Smooth muscle cell (in vitro differentiated cells): Measurements from ENCODE around the gene NUP42. TPM values are rescaled to one million over a fixed set of nuclear protein-coding genes. Genes with fewer than 3 reads are reported as not detected.
"Not testable (repeated sequence)": the region's sequence is repeated elsewhere in the genome, so short reads cannot be mapped to it uniquely, and the experiment has no call there.

Experiments
- DNase-seq: peaks from one replicate; lab custom pipeline; 2025; ENCODE audit not compliant: unreplicated experiment; lab: John Stamatoyannopoulos, UW
- H2AFZ ChIP-seq: fragments of 200-600 bp; sonication (generic); 2 replicates; pipeline ENCODE4 v1.6.0; 2016; ENCODE audit warnings: antibody characterized with exemption, low read depth, mild to moderate bottlenecking
- H3F3A ChIP-seq: fragments of 200-600 bp; sonication (generic); 2 replicates; pipeline ENCODE4 v1.6.0; 2017; ENCODE audit warnings: antibody characterized with exemption, low read depth
- H3K27ac ChIP-seq: fragments of 200-600 bp; sonication (generic); 2 replicates; pipeline ENCODE4 v1.5.1; 2016; ENCODE audit warnings: low read depth, mild to moderate bottlenecking
- H3K27me3 ChIP-seq: fragments of 200-600 bp; sonication (generic); 2 replicates; pipeline ENCODE4 v1.6.1; 2016; ENCODE audit warnings: low read depth, mild to moderate bottlenecking
- H3K36me3 ChIP-seq: fragments of 200-600 bp; sonication (generic); 2 replicates; pipeline ENCODE4 v1.5.1; 2016; ENCODE audit warnings: low read depth
- H3K4me1 ChIP-seq: fragments of 200-600 bp; sonication (generic); 2 replicates; pipeline ENCODE4 v1.5.1; 2016; ENCODE audit warnings: low read depth
- H3K4me2 ChIP-seq: fragments of 200-600 bp; sonication (generic); 2 replicates; pipeline ENCODE4 v1.6.0; 2016; ENCODE audit warnings: mild to moderate bottlenecking
- H3K4me3 ChIP-seq: fragments of 200-600 bp; sonication (generic); 2 replicates; pipeline ENCODE4 v1.5.1; 2016; ENCODE audit warnings: mild to moderate bottlenecking
- H3K79me2 ChIP-seq: fragments of 200-600 bp; sonication (generic); 2 replicates; pipeline ENCODE4 v1.6.0; 2016; ENCODE audit warnings: low read depth, mild to moderate bottlenecking
- H3K9ac ChIP-seq: fragments of 200-600 bp; sonication (generic); 2 replicates; pipeline ENCODE4 v1.6.0; 2016; ENCODE audit warnings: low read depth
- H3K9me3 ChIP-seq: fragments of 200-600 bp; sonication (generic); replicated peaks from 2 replicates; pipeline ENCODE4 v1.5.1; 2016; ENCODE audit warnings: low read depth
- H4K20me1 ChIP-seq: fragments of 200-600 bp; sonication (generic); 2 replicates; pipeline ENCODE4 v1.6.0; 2016; ENCODE audit warnings: low read depth
- CTCF ChIP-seq: fragments of 200-600 bp; sonication (generic); IDR thresholded peaks from 2 replicates; pipeline ENCODE4 v1.5.1; 2017; ENCODE audit warnings: borderline replicate concordance, mild to moderate bottlenecking, antibody characterized with exemption; ENCODE audit not compliant: insufficient read depth, poor library complexity, severe bottlenecking
- WGBS: methylation state at CpG from one replicate; pipeline ENCODE4 v1.1.7; 2016; ENCODE audit warnings: low lambda C conversion rate; 5-methylcytosine and 5-hydroxymethylcytosine counted together
- polyA plus RNA-seq: library from polyadenylated mRNA; unstranded; fragments of >200 nt; fragmentation: Nextera tagmentation; extraction: Ambion mirVana; gene quantifications from 2 replicates; pipeline ENCODE4 v1.2.1, GENCODE V29; 2016
- total RNA-seq: library from RNA; depleted of rRNA; stranded (reverse); fragments of >200 nt; gene quantifications from 2 replicates; pipeline ENCODE4 v1.2.3, GENCODE V29; 2014

Gene NUP42
- total and polyA plus RNA-seq, 2 experiments from 2014 or later: 16.4 to 18.1 TPM

DNA sequence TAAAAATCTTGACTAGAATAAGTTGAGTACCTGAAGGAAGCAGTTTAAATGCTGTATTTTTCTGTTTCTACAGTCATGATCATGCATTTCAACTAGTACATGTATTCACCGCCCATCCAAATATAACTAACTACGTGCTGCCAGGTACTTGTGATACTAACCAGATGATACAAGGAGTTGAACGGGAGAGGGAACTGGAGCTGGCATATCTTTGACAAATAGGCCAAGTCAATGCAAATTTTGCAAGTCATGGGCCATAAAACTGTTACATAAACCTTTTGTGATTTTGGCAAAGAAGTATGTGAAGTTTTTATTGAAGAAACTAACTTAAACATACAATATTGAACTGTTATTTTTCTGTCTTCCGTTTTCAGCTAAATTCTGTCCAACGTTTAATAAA lies 14.5 kb downstream of the NUP42 start:
- Histone ChIP-seq H3F3A (no peaks in the 10 kb centered on the region), H3K9ac (no peak overlapping the region), H3K9me3 (no peaks in the 10 kb centered on the region), H2AFZ (no peak overlapping the region), H3K79me2 (no peaks in the 10 kb centered on the region), H3K4me3 (no peak overlapping the region), H3K4me2 (no peak overlapping the region), H3K36me3 (peaks cover 16% of the 10 kb centered on the region), H3K27ac (no peak overlapping the region), H3K4me1 (no peaks in the 10 kb centered on the region), H4K20me1 (no peaks in the 10 kb centered on the region), H3K27me3 (no peaks in the 10 kb centered on the region)
- no peak for DNase-seq
- 89% methylated on average over 5 of the region's 5 CpGs for WGBS
- TF ChIP-seq CTCF: no peak

DNA sequence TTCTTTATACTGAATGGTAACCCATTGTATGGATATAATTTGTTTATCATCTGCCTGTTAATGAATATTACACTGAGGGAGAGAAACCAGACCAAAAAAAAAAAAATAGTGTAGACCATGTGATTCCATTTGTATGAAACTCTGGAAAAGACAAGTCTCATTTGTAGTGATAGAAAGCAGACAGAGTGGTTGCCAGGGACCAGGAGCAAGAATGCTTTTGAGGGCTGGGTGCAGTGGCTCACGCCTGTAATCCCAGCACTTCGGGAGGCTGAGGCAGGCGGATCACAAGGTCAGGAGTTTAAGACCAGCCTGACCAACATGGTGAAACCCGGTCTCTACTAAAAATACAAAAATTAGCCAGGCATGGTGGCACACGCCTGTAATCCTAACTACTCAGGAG lies 15.9 kb downstream of the NUP42 start:
- H2AFZ ChIP-seq, H3K27ac ChIP-seq, H3K9me3 ChIP-seq, H3K79me2 ChIP-seq, H3K27me3 ChIP-seq, H3K4me2 ChIP-seq, H4K20me1 ChIP-seq, H3K4me1 ChIP-seq, H3F3A ChIP-seq, DNase-seq, H3K9ac ChIP-seq, H3K4me3 ChIP-seq: not testable (repeated sequence)
- WGBS: 93% methylated on average over 5 of the region's 5 CpGs
- H3K36me3 ChIP-seq: peaks cover 13% of the 10 kb centered on the region

- no peaks in the 10 kb centered on the region for H3K79me2 ChIP-seq
- H3K9ac ChIP-seq: no peak overlapping the region
- H3K9me3 ChIP-seq: no peaks in the 10 kb centered on the region
- H2AFZ ChIP-seq: no peak overlapping the region
- no peak overlapping the region for H3K4me2 ChIP-seq
- no peaks in the 10 kb centered on the region for H3K27me3 ChIP-seq
- H3K27ac ChIP-seq: no peak overlapping the region
- no peak for TF ChIP-seq CTCF
- whole genome bisulfite sequencing: 97% methylated on average over 2 of the region's 2 CpGs
- no peak overlapping the region for H3K4me3 ChIP-seq
- no peaks in the 10 kb centered on the region for H4K20me1 ChIP-seq
- no peak for DNase-seq
- H3K4me1 ChIP-seq: no peaks in the 10 kb centered on the region
- H3F3A ChIP-seq: no peaks in the 10 kb centered on the region
- peaks cover 11% of the 10 kb centered on the region for H3K36me3 ChIP-seq
Measured at GRCh38 chr7:23200331-23200730, 18.5 kb downstream of the NUP42 start.

DNA sequence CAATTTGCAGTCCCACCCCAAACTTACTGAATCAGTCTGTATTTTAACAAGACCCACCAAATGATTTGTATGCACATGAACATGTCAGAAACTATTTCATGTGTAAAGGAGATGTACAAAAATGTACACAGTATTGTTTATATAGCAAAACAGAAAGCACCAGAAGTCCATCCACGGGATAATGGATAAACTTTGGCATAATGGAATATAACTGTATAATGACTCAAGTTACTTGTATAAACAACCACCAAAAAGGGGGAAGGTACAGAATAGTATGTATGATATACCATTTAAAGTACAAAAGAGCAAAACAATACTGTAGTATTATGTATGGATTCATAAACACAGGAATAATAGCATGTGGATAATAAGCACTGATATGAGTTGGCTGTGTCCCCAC lies 22.4 kb downstream of the NUP42 start:
- H4K20me1 ChIP-seq: no peaks in the 10 kb centered on the region
- H3K79me2 ChIP-seq: no peaks in the 10 kb centered on the region
- no peak overlapping the region for H3K27ac ChIP-seq
- no peaks in the 10 kb centered on the region for H3K27me3 ChIP-seq
- no peaks in the 10 kb centered on the region for H3K4me1 ChIP-seq
- no peak overlapping the region for H3K9ac ChIP-seq
- no peaks in the 10 kb centered on the region for H3K9me3 ChIP-seq
- H3F3A ChIP-seq: no peaks in the 10 kb centered on the region
- no peak for DNase-seq
- no peak overlapping the region for H2AFZ ChIP-seq
- peaks cover 11% of the 10 kb centered on the region for H3K36me3 ChIP-seq
- H3K4me2 ChIP-seq: no peak overlapping the region
- 100% methylated on average over 1 of the region's 1 CpG for WGBS
- TF ChIP-seq CTCF: no peak
- H3K4me3 ChIP-seq: no peak overlapping the region
